Activated effector memory CD4-positive, alpha-beta T cell treated with anti-CD3 and anti-CD28 coated beads, Interleukin-2, amount 50 U/mL, for 16 hours (primary cell): Measurements from ENCODE around the gene TCERG1L.
"Not testable (repeated sequence)": the region's sequence is repeated elsewhere in the genome, so short reads cannot be mapped to it uniquely, and the experiment has no call there.

Experiments
- DNase-seq: peaks from one replicate; pipeline ENCODE4 v3.0.0-alpha.2; 2020

Gene TCERG1L

GRCh38 chr10:131248376-131249165 lies 63.0 kb downstream of the TCERG1L start:
- DNase-seq = peak; percentile 14

GRCh38 chr10:131247873-131248272 lies 63.6 kb downstream of the TCERG1L start:
- DNase-seq = no peak

- no peak for DNase-seq
Measured at GRCh38 chr10:131246775-131247174, 64.7 kb downstream of the TCERG1L start.

- DNase-seq = no peak
Measured at GRCh38 chr10:131246089-131246488, 65.4 kb downstream of the TCERG1L start.

GRCh38 chr10:131245475-131246059 lies 66.0 kb downstream of the TCERG1L start:
- DNase-seq = no peak

- DNase-seq = no peak
Measured at GRCh38 chr10:131244836-131245235, 66.7 kb downstream of the TCERG1L start.

GRCh38 chr10:131243076-131243475 lies 68.4 kb downstream of the TCERG1L start:
- no peak for DNase-seq

- DNase-seq = no peak
Measured at GRCh38 chr10:131242007-131242406, 69.5 kb downstream of the TCERG1L start.

- DNase-seq = no peak
Measured at GRCh38 chr10:131240691-131241090, 70.8 kb downstream of the TCERG1L start.

GRCh38 chr10:131239926-131240325 lies 71.6 kb downstream of the TCERG1L start:
- no peak for DNase-seq

GRCh38 chr10:131239450-131239849 lies 72.1 kb downstream of the TCERG1L start:
- no peak for DNase-seq

- no peak for DNase-seq
Measured at GRCh38 chr10:131238669-131239280, 72.7 kb downstream of the TCERG1L start.

GRCh38 chr10:131237991-131238651 lies 73.4 kb downstream of the TCERG1L start:
- no peak for DNase-seq

GRCh38 chr10:131234606-131235005 lies 76.9 kb downstream of the TCERG1L start:
- not testable (repeated sequence) for DNase-seq

- no peak for DNase-seq
Measured at GRCh38 chr10:131233611-131234258, 77.8 kb downstream of the TCERG1L start.

GRCh38 chr10:131231965-131232541 lies 79.5 kb downstream of the TCERG1L start:
- no peak for DNase-seq

GRCh38 chr10:131231323-131231964 lies 80.1 kb downstream of the TCERG1L start:
- no peak for DNase-seq

GRCh38 chr10:131230641-131231322 lies 80.7 kb downstream of the TCERG1L start:
- DNase-seq = no peak

- DNase-seq = no peak
Measured at GRCh38 chr10:131230166-131230565, 81.4 kb downstream of the TCERG1L start.

GRCh38 chr10:131227163-131227740 lies 84.3 kb downstream of the TCERG1L start:
- DNase-seq = no peak
